ENCODE measurements around the gene CBLIF. TPM values are rescaled to one million over a fixed set of nuclear protein-coding genes. Genes with fewer than 3 reads are reported as not detected.

CBLIF gene
- total and polyA plus RNA-seq, 2 of the 8 experiments (the other 6 are each of a cell fraction or from before 2014, with no cell fraction given): not detected

- TF ChIP-seq BRCA1 (IDR thresholded peaks at IDR 0.05; ENCODE audit: low read depth, low read length): no peak
- TF ChIP-seq MAFK (IDR thresholded peaks at IDR 0.05; ENCODE audit: low read depth, low read length): no peak
- no peak for TF ChIP-seq CTCF (IDR thresholded peaks at IDR 0.05; ENCODE audit: control extremely low read depth in 1 of 3, insufficient read depth in 1 of 3, low read depth in 1 of 3, low read length in 3 of 3)
- no peak for TF ChIP-seq NRF1 (IDR thresholded peaks at IDR 0.05; ENCODE audit: low read depth, low read length)
- no peaks in the 10 kb centered on the region; a peak in 1 of 4 replicates for H3K9me3 ChIP-seq (ENCODE audit: insufficient read depth in 2 of 2, low read depth in 1 of 2, low read length in 1 of 2)
- no peak overlapping the region for H3K14ac ChIP-seq (ENCODE audit: insufficient read length)
- H3K56ac ChIP-seq (replicated peaks; ENCODE audit: insufficient read length, low read depth, low read length): no peak overlapping the region
- ChIA-PET POLR2A (ENCODE audit: partially characterized antibody) (no interaction called here), CTCF (ENCODE audit: partially characterized antibody) (interaction anchor here (0.6 to 0.8 kb wide), 3 partner anchors 9 to 339 kb away, joined by 3 to 4 read pairs (median 3); no protein-coding TSS in a partner anchor)
- no peak overlapping the region for H2AFZ ChIP-seq (ENCODE audit: low read length)
- no peak overlapping the region for H2BK120ac ChIP-seq (replicated peaks; ENCODE audit: low read depth, low read length)
- no peak overlapping the region for H2BK20ac ChIP-seq (ENCODE audit: low read length)
- no peak overlapping the region for H2BK12ac ChIP-seq (ENCODE audit: low read depth, low read length)
- no peak overlapping the region for H4K91ac ChIP-seq (replicated peaks; ENCODE audit: insufficient read length, low read length)
- no peak overlapping the region for H2AK5ac ChIP-seq (ENCODE audit: low read depth, low read length)
- H3K4ac ChIP-seq (replicated peaks; ENCODE audit: insufficient read length, low read depth, low read length): no peak overlapping the region
- H3K36me3 ChIP-seq (ENCODE audit: control insufficient read depth in 2 of 4, insufficient read depth in 4 of 4, low read length in 3 of 4): no peaks in the 10 kb centered on the region
- no peak overlapping the region for H3K4me3 ChIP-seq (ENCODE audit: extremely low read depth in 1 of 4, insufficient read depth in 2 of 4, low read depth in 3 of 4, low read length in 4 of 4)
- H2BK5ac ChIP-seq (ENCODE audit: low read depth, low read length): no peak overlapping the region
- H2BK15ac ChIP-seq (ENCODE audit: low read length): no peak overlapping the region
- DNase-seq (ENCODE audit: low read depth in 1 of 2, low spot score in 2 of 2): no peak
- no peaks in the 10 kb centered on the region for H3K4me1 ChIP-seq (replicated peaks in 1 of 4; ENCODE audit: control insufficient read depth in 3 of 4, insufficient read depth in 4 of 4, low read length in 3 of 4)
- no peaks in the 10 kb centered on the region for H4K20me1 ChIP-seq (replicated peaks in 1 of 2; ENCODE audit: control insufficient read depth in 1 of 2, insufficient read depth in 2 of 2, low read length in 2 of 2)
- no peak overlapping the region for H3K23ac ChIP-seq (ENCODE audit: insufficient read length)
- H4K8ac ChIP-seq (ENCODE audit: extremely low read depth, insufficient read depth, low read length): no peak overlapping the region
- FAIRE-seq: no peak
- no peaks in the 10 kb centered on the region for H3K79me1 ChIP-seq (ENCODE audit: low read depth, low read length)
- H3K27ac ChIP-seq (ENCODE audit: low read depth, low read length): no peak overlapping the region
- H3K9ac ChIP-seq (replicated peaks in 1 of 4; ENCODE audit: extremely low read depth in 1 of 4, low read depth in 3 of 4, low read length in 3 of 4): no peak overlapping the region
- no peak overlapping the region for H4K5ac ChIP-seq (ENCODE audit: insufficient read length, low read depth, low read length)
- H3K27me3 ChIP-seq (replicated peaks in 1 of 4; ENCODE audit: control insufficient read depth in 3 of 4, extremely low read depth in 1 of 4, insufficient read depth in 3 of 4, low read length in 3 of 4): no peaks in the 10 kb centered on the region
- no peak overlapping the region for H3K18ac ChIP-seq (ENCODE audit: extremely low read depth, low read length)
- no peak overlapping the region for H3K4me2 ChIP-seq (ENCODE audit: insufficient read depth in 1 of 2, low read depth in 2 of 2, low read length in 2 of 2)
- no peaks in the 10 kb centered on the region for H3K23me2 ChIP-seq (ENCODE audit: low read depth, low read length)
- no peaks in the 10 kb centered on the region for H3K79me2 ChIP-seq (ENCODE audit: control insufficient read depth in 1 of 2, insufficient read depth in 2 of 2, low read length in 2 of 2)
Observed at GRCh38 chr11:59872076-59872475, 26.8 kb upstream of the CBLIF start.

All from H1 (cell line).